AML-193 (cell line): ENCODE data around the gene ERO1A.

Source experiments
- DNase-seq, 2 experiments: peaks; one replicate each; lab custom pipeline; 2025; lab: John Stamatoyannopoulos, UW

ERO1A gene

GRCh38 chr14:52700701-52701172 is 5.4 kb upstream of the ERO1A start:
- DNase-seq = no peak

GRCh38 chr14:52694761-52695480 is 437 bp downstream of the ERO1A start:
- DNase-seq = peak; percentile 45 to 68

- DNase-seq = no peak
Observed at GRCh38 chr14:52693532-52693931, 1.8 kb downstream of the ERO1A start.

GRCh38 chr14:52693036-52693435 is 2.3 kb downstream of the ERO1A start:
- no peak for DNase-seq

GRCh38 chr14:52692248-52692962 is 3.0 kb downstream of the ERO1A start:
- peak; percentile 77 to 81 for DNase-seq

- DNase-seq = no peak
Observed at GRCh38 chr14:52690983-52691760, 4.2 kb downstream of the ERO1A start.

GRCh38 chr14:52686176-52686575 is 9.2 kb downstream of the ERO1A start:
- DNase-seq = no peak

- DNase-seq = no peak
Observed at GRCh38 chr14:52683985-52684520, 11.3 kb downstream of the ERO1A start.

GRCh38 chr14:52678591-52678990 is 16.8 kb downstream of the ERO1A start:
- DNase-seq = peak in 1 of 2 experiments; percentile 28

- DNase-seq = no peak
Observed at GRCh38 chr14:52663850-52664249, 31.5 kb downstream of the ERO1A start.

- no peak for DNase-seq
Observed at GRCh38 chr14:52661314-52661713, 34.0 kb downstream of the ERO1A start.

GRCh38 chr14:52660832-52661231 is 34.5 kb downstream of the ERO1A start:
- no peak for DNase-seq

GRCh38 chr14:52660325-52660724 is 35.0 kb downstream of the ERO1A start:
- no peak for DNase-seq

GRCh38 chr14:52656905-52657304 is 38.5 kb downstream of the ERO1A start:
- no peak for DNase-seq

GRCh38 chr14:52650774-52651173 is 44.6 kb downstream of the ERO1A start:
- DNase-seq = no peak

GRCh38 chr14:52649511-52649910 is 45.8 kb downstream of the ERO1A start:
- DNase-seq = no peak

- no peak for DNase-seq
Observed at GRCh38 chr14:52641745-52642144, 53.6 kb downstream of the ERO1A start.

GRCh38 chr14:52640137-52640536 is 55.2 kb downstream of the ERO1A start:
- DNase-seq = no peak

- DNase-seq = no peak
Observed at GRCh38 chr14:52619687-52620086, 75.7 kb downstream of the ERO1A start.

- no peak for DNase-seq
Observed at GRCh38 chr14:52618602-52619001, 76.8 kb downstream of the ERO1A start.

GRCh38 chr14:52610187-52610586 is 85.2 kb downstream of the ERO1A start:
- DNase-seq = no peak

- DNase-seq = no peak
Observed at GRCh38 chr14:52609445-52610044, 85.8 kb downstream of the ERO1A start.
